Measurements from ENCODE around the gene SRRM2. TPM values are rescaled to one million over a fixed set of nuclear protein-coding genes. Genes with fewer than 3 reads are reported as not detected.

The SRRM2 gene
- 131 and 321 TPM in 2 replicates for total RNA-seq
- polyA plus RNA-seq: 592 and 734 TPM in 2 replicates

GRCh38 chr16:2752035-2752849 is at the start of gene SRRM2:
SRRM2 (plus strand) TSS chr16:2752638; CDS start chr16:2756365, 3,727 bp downstream.
- H3K4me3 ChIP-seq: peak within 1 kb of the TSS; percentile 67
- H3K36me3 ChIP-seq: peaks cover 2% of the 10 kb centered on the region
- peaks cover 23% of the 10 kb centered on the region for H3K4me1 ChIP-seq (ENCODE audit: low read depth)
- no peaks in the 10 kb centered on the region for H3K9me3 ChIP-seq (ENCODE audit: low read depth)
- no peak for TF ChIP-seq CTCF (IDR thresholded peaks at IDR 0.05; ENCODE audit: low read depth, low read length)
- peak; percentile 97 for DNase-seq (ENCODE audit: low read depth in 1 of 2, low spot score in 1 of 2)
- no peaks in the 10 kb centered on the region for H3K27me3 ChIP-seq
- H3K27ac ChIP-seq: peak within 1 kb of the TSS; percentile 99

DNA sequence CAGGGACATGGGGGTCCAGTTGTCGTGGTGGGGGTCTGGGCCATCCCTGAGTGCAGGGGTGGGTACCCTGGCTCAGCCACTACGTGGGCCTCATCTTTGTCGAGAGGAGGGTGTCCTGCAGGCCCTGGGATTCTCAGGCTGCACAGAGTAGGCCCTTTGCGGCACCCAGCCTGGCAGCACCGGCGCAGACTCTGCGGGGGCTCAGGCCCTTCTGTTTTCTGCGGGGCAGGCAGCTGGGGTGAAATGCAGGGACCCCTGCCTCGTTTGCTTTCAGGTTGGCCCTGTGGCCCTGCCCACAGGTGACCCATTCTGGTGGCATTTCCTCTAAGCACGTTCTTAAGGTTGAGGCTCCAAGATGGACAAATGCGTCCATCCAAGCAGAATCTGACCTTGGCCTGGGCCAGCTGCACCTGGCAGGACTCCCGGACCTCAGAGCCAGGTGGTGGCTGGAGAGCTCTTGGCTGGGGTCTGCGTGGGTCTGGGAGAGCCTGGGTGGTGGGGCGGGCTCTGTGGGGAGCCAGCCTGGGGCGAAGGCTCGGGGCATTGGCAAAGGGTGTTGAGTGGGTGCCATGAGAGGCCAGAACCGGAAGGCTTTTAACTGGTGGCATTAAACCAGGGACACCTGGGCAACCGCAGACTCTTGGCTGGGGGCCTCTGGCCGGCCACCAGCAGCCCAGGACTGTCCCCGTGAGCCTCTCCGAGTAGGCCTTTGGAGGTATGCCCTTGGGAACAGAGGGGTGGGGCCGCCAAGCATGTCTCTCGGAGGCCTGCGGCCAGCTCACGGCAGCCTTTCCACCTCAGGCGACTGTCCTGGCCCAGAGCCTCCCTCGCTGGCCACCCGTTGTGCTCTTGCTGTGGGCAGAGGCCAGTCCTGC is 49.3 kb upstream of the SRRM2 start:
- Histone ChIP-seq H3K27ac (no peak overlapping the region), H3K9me3 (ENCODE audit: low read depth) (no peaks in the 10 kb centered on the region), H3K4me1 (ENCODE audit: low read depth) (no peaks in the 10 kb centered on the region), H3K27me3 (no peaks in the 10 kb centered on the region), H3K4me3 (no peak overlapping the region), H3K36me3 (peaks cover 17% of the 10 kb centered on the region)
- TF ChIP-seq CTCF (IDR thresholded peaks at IDR 0.05; ENCODE audit: low read depth, low read length): no peak
- no peak for DNase-seq (ENCODE audit: low read depth in 1 of 2, low spot score in 1 of 2)

DNA sequence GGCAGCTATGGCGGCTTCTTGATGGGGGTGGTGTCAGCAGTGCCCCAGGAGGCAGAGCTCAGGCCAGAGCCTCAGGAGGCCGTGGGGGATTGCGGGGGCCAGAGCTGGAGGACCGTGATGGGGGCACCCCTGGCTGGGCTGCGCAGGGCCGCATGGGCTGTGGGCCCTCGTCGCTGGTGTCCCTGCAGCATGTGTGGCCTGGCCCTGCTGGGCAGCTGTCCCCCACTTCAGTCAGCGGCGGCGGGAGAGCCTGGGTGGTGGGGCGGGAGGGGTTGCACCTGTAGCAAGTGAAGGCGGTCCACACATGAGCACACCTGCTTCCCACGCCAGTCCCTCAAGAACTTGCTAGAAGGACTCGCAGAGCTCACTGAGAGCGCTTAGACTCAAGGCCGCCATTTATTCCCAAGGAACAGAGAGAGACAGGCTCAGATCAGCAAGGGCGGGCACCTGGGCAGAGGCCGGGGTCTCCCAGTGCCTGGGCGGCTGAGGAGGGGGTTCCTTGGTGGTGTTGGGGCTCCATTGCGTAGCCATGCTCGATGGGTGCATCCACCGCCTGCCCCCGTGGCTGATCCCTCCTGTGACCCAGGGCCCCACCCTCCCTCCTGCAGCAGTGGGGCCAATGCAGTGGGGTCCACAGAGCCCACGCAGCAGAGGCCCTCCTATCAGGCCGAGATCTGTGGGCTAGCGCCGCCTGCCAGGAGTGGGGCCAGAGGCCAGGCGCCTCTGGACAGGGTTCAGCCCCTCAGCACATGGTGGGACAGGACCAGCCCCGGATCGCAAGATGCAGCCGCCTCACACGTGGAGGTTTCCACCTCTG is 48.1 kb upstream of the SRRM2 start:
- Histone ChIP-seq H3K36me3 (peaks cover 18% of the 10 kb centered on the region), H3K27me3 (no peaks in the 10 kb centered on the region), H3K4me3 (no peak overlapping the region), H3K4me1 (ENCODE audit: low read depth) (no peaks in the 10 kb centered on the region), H3K27ac (no peak overlapping the region), H3K9me3 (ENCODE audit: low read depth) (no peaks in the 10 kb centered on the region)
- no peak for TF ChIP-seq CTCF (IDR thresholded peaks at IDR 0.05; ENCODE audit: low read depth, low read length)
- DNase-seq (ENCODE audit: low read depth in 1 of 2, low spot score in 1 of 2): no peak

- H3K9me3 ChIP-seq (ENCODE audit: low read depth): no peaks in the 10 kb centered on the region
- peaks cover 18% of the 10 kb centered on the region for H3K36me3 ChIP-seq
- H3K27me3 ChIP-seq: no peaks in the 10 kb centered on the region
- DNase-seq (ENCODE audit: low read depth in 1 of 2, low spot score in 1 of 2): no peak
- TF ChIP-seq CTCF (IDR thresholded peaks at IDR 0.05; ENCODE audit: low read depth, low read length): no peak
- no peak overlapping the region for H3K27ac ChIP-seq
- no peaks in the 10 kb centered on the region for H3K4me1 ChIP-seq (ENCODE audit: low read depth)
- no peak overlapping the region for H3K4me3 ChIP-seq
These were observed 47.5 kb upstream of the SRRM2 start for GRCh38 chr16:2704983-2705275.

GRCh38 chr16:2705351-2705750 is 47.1 kb upstream of the SRRM2 start:
- no peak for TF ChIP-seq CTCF (IDR thresholded peaks at IDR 0.05; ENCODE audit: low read depth, low read length)
- H3K9me3 ChIP-seq (ENCODE audit: low read depth): no peaks in the 10 kb centered on the region
- H3K27me3 ChIP-seq: no peaks in the 10 kb centered on the region
- no peaks in the 10 kb centered on the region for H3K4me1 ChIP-seq (ENCODE audit: low read depth)
- no peak for DNase-seq (ENCODE audit: low read depth in 1 of 2, low spot score in 1 of 2)
- H3K4me3 ChIP-seq: no peak overlapping the region
- H3K36me3 ChIP-seq: peaks cover 18% of the 10 kb centered on the region
- H3K27ac ChIP-seq: no peak overlapping the region
